ENCODE data around the gene ARHGEF38. TPM values are rescaled to one million over a fixed set of nuclear protein-coding genes. Genes with fewer than 3 reads are reported as not detected.
"Not testable (repeated sequence)": the region's sequence is repeated elsewhere in the genome, so short reads cannot be mapped to it uniquely, and the experiment has no call there.

ARHGEF38 gene
- total RNA-seq, 1 experiment from 2014 or later: not detected

DNA sequence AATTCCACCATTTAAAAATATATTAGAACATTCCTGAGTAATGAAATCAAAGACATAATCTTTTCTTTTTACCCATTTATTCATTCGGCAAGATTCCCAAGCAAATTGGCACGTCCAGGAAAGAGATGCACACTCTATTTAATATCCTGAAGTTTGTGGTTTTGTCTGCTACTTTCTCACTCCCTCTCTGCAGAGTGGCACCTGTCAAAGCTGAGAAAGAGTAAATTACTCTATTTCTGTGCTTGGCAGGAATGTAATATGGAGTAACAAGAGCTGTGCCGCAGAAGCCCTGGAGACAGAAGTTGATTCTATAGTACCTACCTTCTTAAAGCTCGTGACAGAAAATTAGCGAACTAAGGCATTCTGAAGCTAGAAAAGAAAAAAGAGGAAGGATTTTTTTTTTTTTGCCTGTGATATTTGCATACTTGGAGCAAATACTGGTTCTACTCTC is 161.7 kb downstream of the ARHGEF38 start:
- no peak overlapping the region for H3K4me3 ChIP-seq
- H3K36me3 ChIP-seq: peaks cover 2% of the 10 kb centered on the region
- no peaks in the 10 kb centered on the region for H3K9me3 ChIP-seq (replicated peaks)
- H3K27me3 ChIP-seq: no peaks in the 10 kb centered on the region
- peaks cover 10% of the 10 kb centered on the region for H3K4me1 ChIP-seq
- no peak overlapping the region for H3K27ac ChIP-seq
- DNase-seq: peak in 1 of 2 experiments; percentile 13

DNA sequence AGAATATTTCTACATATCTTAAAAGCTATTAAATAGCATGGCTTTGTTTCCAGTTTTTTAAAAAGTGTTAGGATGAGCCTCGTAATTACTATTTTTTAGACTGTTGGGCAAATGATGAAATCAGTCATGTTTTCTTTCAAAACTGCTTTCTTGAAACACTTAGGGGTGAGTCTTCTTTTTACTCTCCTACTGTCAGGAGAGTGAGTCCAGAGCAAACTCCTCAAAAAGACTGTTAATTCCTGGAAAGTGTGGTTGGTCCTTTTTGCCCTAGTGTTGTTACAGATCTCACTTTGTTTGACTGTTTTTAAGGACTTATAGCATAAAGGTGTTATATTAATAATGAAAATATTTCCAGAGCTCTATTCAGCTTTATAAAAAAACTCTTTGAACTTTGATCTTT is 162.5 kb downstream of the ARHGEF38 start:
- Histone ChIP-seq H3K27ac (no peak overlapping the region), H3K9me3 (replicated peaks) (no peaks in the 10 kb centered on the region), H3K4me1 (peaks cover 10% of the 10 kb centered on the region), H3K27me3 (no peaks in the 10 kb centered on the region), H3K4me3 (no peak overlapping the region), H3K36me3 (peaks cover 2% of the 10 kb centered on the region)
- no peak for DNase-seq

DNA sequence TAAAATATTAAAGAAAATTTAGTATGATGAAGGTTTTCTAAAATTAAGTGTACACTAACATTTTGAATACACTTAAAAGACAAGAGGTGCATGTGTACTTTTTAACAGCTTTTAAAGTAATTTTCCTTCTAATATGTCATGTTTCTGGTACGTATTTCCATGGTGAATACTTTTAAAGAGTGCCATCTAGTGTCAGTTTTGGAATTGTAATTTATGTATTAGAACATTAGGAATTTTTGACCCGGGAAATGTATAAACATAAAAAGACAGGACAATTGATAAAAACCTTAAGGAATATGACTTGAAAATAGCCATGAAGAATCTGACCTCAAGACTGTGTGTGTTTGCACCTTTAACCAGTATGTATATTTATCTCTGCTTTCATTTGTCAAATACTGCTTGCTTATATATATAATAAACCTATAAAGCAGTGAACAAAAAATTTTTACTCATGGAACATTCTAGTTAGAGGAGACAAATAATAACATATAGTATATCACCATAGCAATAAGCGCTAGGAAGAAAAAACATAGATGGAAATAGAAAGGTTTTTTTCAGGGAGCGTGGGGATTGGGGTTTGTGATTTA is 163.4 kb downstream of the ARHGEF38 start:
- Histone ChIP-seq H3K27me3 (no peaks in the 10 kb centered on the region), H3K4me3 (no peak overlapping the region), H3K36me3 (peaks cover 2% of the 10 kb centered on the region), H3K27ac (no peak overlapping the region), H3K4me1 (peaks cover 10% of the 10 kb centered on the region), H3K9me3 (replicated peaks) (no peaks in the 10 kb centered on the region)
- peak in 1 of 2 experiments; percentile 64 for DNase-seq

DNA sequence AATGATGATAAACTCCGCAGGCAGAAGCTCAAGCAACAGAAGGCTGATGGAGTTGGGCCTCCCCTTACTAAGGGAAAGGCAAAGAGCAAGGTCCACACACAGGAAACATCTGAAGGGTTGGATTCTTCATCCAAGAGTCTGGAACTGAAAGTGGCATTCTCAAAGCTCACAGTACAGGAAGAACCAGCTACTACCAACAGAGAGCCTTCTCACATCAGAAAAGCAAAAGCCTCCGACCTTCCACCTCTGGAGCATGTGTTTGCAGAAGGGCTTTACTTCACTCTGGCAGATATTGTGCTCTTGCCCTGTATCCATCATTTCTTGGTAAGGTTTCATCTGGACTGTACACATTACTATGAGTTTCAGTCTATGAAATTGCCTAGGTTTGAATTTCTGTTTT is 166.8 kb downstream of the ARHGEF38 start:
- H3K27ac ChIP-seq: no peak overlapping the region
- no peaks in the 10 kb centered on the region for H3K27me3 ChIP-seq
- peaks cover 17% of the 10 kb centered on the region for H3K36me3 ChIP-seq
- no peak for DNase-seq
- H3K4me1 ChIP-seq: peaks cover under 1% of the 10 kb centered on the region; the same call in 1 of the 2 replicates
- no peaks in the 10 kb centered on the region for H3K9me3 ChIP-seq (replicated peaks)
- no peak overlapping the region for H3K4me3 ChIP-seq

DNA sequence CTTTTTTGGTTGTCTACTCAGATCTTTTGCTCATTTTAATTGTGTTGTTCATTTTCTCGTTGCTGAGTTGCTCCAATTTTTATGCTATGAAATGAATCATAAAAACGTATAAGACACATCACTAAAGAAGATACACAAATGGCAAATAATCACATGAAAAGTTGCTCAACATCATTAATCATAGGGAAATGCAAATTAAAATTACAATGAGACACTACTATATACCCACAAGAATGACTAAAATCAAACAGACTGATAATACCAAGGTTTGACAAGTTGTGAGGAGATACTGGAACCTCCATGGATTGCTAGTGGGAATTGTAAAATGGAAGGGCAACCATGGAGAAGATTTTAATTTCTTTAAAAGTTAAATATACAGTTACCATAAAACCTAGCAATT is 173.2 kb downstream of the ARHGEF38 start:
- Histone ChIP-seq H3K27ac (no peak overlapping the region), H3K9me3 (replicated peaks) (peaks cover 14% of the 10 kb centered on the region; the same call in 1 of the 2 replicates), H3K27me3 (no peaks in the 10 kb centered on the region), H3K4me1 (no peaks in the 10 kb centered on the region), H3K4me3 (no peak overlapping the region), H3K36me3 (peaks cover 47% of the 10 kb centered on the region)
- no peak for DNase-seq

DNA sequence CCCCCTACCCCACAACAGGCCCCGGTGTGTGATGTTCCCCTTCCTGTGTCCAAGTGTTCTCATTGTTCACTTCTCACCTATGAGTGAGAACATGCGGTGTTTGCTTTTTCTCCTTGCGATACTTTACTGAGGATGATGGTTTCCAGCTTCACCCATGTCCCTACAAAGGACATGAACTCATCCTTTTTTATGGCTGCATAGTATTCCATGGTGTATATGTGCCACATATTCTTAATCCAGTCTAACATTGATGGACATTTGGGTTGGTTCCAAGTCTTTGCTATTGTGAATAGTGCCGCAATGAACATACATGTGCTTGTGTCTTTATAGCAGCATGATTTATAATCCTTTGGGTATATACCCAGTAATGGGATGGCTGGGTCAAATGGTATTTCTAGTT is 177.5 kb downstream of the ARHGEF38 start:
- DNase-seq, H3K27ac ChIP-seq, H3K27me3 ChIP-seq: not testable (repeated sequence)

More for the DNA sequence above, 177.5 kb downstream of the ARHGEF38 start:
- not testable (repeated sequence) for H3K4me3 ChIP-seq, H3K4me1 ChIP-seq
- Histone ChIP-seq H3K9me3 (replicated peaks) (peaks cover 14% of the 10 kb centered on the region; the same call in 1 of the 2 replicates), H3K36me3 (peaks cover 34% of the 10 kb centered on the region)

Other genes with a start within 250 kb of the ARHGEF38 start
- 46.9 and 47.1 TPM in 2 replicates for gene PPA2, start 78.6 kb upstream of the ARHGEF38 start, total RNA-seq (2014; rRNA removed; shearing (Covaris generic))
- 20.9 and 27.0 TPM in 2 replicates for gene INTS12, start 156.1 kb downstream of the ARHGEF38 start, total RNA-seq (2014; rRNA removed; shearing (Covaris generic))
- 23.3 and 27.2 TPM in 2 replicates for gene GSTCD, start 156.2 kb downstream of the ARHGEF38 start, total RNA-seq (2014; rRNA removed; shearing (Covaris generic))

All from SJCRH30 (cell line).